Kidney (tissue), 14 donors: ENCODE results near the gene TEP1. TPM values are rescaled to one million over a fixed set of nuclear protein-coding genes. Genes with fewer than 3 reads are reported as not detected.

Source experiments
- DNase-seq, 5 donors: peaks; one replicate each; pipeline ENCODE4 v3.0.0-alpha.2; 2013 to 2020
- FAIRE-seq: peaks from 2 replicates; lab custom pipeline; 2012; peaks lifted over from hg19 to GRCh38; lab: Jason Lieb, UNC
- H3K27ac ChIP-seq, 2 donors: one replicate each; pipeline ENCODE4 v1.7.0; 2013; ENCODE audit warnings: low read depth in 2 of 2, low read length in 2 of 2, inconsistent platforms in 1 of 2
- H3K27me3 ChIP-seq: one replicate; pipeline ENCODE4 v1.7.1; 2013; ENCODE audit warnings: low read length, inconsistent platforms; ENCODE audit not compliant: control insufficient read depth, insufficient read depth
- H3K36me3 ChIP-seq, 3 donors: one replicate each; pipeline versions ENCODE4 v1.7.0 to v1.7.1; 2013; ENCODE audit warnings: low read length in 3 of 3, control low read depth in 1 of 3, inconsistent platforms in 1 of 3; ENCODE audit not compliant: insufficient read depth in 3 of 3, control insufficient read depth in 2 of 3
- H3K4me1 ChIP-seq, 3 donors: one replicate each; pipeline versions ENCODE4 v1.7.0 to v1.7.1; 2013; ENCODE audit warnings: low read length in 3 of 3, inconsistent platforms in 1 of 3, low read depth in 1 of 3; ENCODE audit not compliant: control insufficient read depth in 2 of 3, insufficient read depth in 2 of 3
- H3K4me3 ChIP-seq, 3 donors: one replicate each; pipeline versions ENCODE4 v1.7.0 to v1.8.1; 2013; ENCODE audit warnings: low read length in 3 of 3, control low read depth in 1 of 3, inconsistent platforms in 1 of 3
- H3K9ac ChIP-seq, 3 donors: one replicate each; pipeline versions ENCODE4 v1.7.0 to v1.7.1; 2013; ENCODE audit warnings: low read length in 3 of 3, control low read depth in 1 of 3, inconsistent platforms in 1 of 3
- H3K9me3 ChIP-seq, 3 donors: one replicate each; pipeline versions ENCODE4 v1.7.0 to v1.7.1; 2013; ENCODE audit warnings: low read length in 3 of 3, control low read depth in 1 of 3, inconsistent platforms in 1 of 3; ENCODE audit not compliant: control insufficient read depth in 2 of 3, insufficient read depth in 1 of 3
- intact Hi-C: fragments of 100-400 bp; cut with DNase I; formaldehyde crosslinking; loops from one replicate; pipeline ENCODE4 v1.11.1; 2022
- polyA plus RNA-seq: library from polyadenylated mRNA; stranded (reverse); fragments of 350-450 nt; fragmentation: Illumina TruSeq; extraction: RNeasy Lipid Tissue Mini Kit (QIAGEN cat#74804); gene quantifications from one replicate; pipeline ENCODE4 v1.2.3, GENCODE V29; 2014; ENCODE audit warnings: low read depth, low replicate concordance; ENCODE audit not compliant: insufficient read depth
- total RNA-seq: library from RNA; stranded (reverse); fragmentation: NEBNext Ultra II Directional; extraction: Animal tissue kit (Norgen Biotek cat#: 25700); gene quantifications from one replicate; pipeline ENCODE4 v1.2.1, GENCODE V29; 2021
- TF ChIP-seq, protein P1 (sequence below): IDR thresholded peaks from 3 replicates; pipeline ENCODE4 v1.5.1; 2012; ENCODE audit warnings: mild to moderate bottlenecking, moderate library complexity, borderline replicate concordance; ENCODE audit not compliant: insufficient read depth; ENCODE audit errors: extremely low read depth
- donor health status: control.
- donor health status: control.
- donor health status: control.
- donor health status: control.
- donor health status: control.
- donor health status: DM: yes; HTN: yes; CAD: no.
- donor health status: Normal renal cell carcinoma (clear cell type).

TEP1 gene
- total and polyA plus RNA-seq, 2 donors from 2014 or later, result 11.2 to 45.2 TPM

DNA sequence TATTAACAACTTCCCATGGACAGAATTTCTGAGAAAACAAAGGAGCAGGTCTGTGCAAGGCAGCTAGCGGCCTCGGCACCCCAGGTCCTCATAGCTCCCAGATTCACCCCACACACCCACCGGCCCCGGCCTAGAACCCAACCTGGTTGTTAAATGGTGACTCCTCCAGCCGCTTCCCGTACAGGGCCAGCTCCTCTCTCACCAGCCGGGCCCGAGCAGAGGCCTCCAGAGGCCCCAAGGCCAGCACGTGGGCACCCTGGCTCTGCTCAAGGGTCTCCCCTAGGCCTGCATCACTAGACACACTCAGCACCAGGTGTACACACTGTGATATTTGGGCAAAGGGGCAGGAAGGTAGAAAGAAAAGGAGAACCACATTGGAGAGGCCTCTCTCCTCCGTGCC, 30.3 kb downstream of the TEP1 start:
- no peak for FAIRE-seq

GRCh38 chr14:20382526-20382925, 30.8 kb downstream of the TEP1 start:
- TF ChIP-seq, protein P1, sequence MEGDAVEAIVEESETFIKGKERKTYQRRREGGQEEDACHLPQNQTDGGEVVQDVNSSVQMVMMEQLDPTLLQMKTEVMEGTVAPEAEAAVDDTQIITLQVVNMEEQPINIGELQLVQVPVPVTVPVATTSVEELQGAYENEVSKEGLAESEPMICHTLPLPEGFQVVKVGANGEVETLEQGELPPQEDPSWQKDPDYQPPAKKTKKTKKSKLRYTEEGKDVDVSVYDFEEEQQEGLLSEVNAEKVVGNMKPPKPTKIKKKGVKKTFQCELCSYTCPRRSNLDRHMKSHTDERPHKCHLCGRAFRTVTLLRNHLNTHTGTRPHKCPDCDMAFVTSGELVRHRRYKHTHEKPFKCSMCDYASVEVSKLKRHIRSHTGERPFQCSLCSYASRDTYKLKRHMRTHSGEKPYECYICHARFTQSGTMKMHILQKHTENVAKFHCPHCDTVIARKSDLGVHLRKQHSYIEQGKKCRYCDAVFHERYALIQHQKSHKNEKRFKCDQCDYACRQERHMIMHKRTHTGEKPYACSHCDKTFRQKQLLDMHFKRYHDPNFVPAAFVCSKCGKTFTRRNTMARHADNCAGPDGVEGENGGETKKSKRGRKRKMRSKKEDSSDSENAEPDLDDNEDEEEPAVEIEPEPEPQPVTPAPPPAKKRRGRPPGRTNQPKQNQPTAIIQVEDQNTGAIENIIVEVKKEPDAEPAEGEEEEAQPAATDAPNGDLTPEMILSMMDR, result no peak
- H3K27me3 ChIP-seq, result no peaks in the 10 kb centered on the region
- no peak for FAIRE-seq
- H3K4me1 ChIP-seq, result no peaks in the 10 kb centered on the region
- no peak overlapping the region for H3K9ac ChIP-seq
- H3K4me3 ChIP-seq, result no peak overlapping the region
- intact Hi-C loops, result no loop called here
- H3K36me3 ChIP-seq, result peaks cover 0 to 80% (median 60%) of the 10 kb centered on the region in 3 donors
- H3K27ac ChIP-seq, result no peak overlapping the region
- DNase-seq, result no peak
- H3K9me3 ChIP-seq, result no peaks in the 10 kb centered on the region

More for the DNA sequence above, 30.3 kb downstream of the TEP1 start:
- intact Hi-C loops, result no loop called here
- no peak overlapping the region for H3K4me3 ChIP-seq
- no peaks in the 10 kb centered on the region for H3K4me1 ChIP-seq
- no peak overlapping the region for H3K9ac ChIP-seq
- H3K27me3 ChIP-seq, result no peaks in the 10 kb centered on the region
- no peaks in the 10 kb centered on the region for H3K9me3 ChIP-seq
- TF ChIP-seq, protein P1, result no peak
- H3K36me3 ChIP-seq, result peaks cover 0 to 84% (median 61%) of the 10 kb centered on the region in 3 donors
- no peak overlapping the region for H3K27ac ChIP-seq
- DNase-seq, result no peak

- intact Hi-C loops, result no loop called here
- Histone ChIP-seq H3K4me1 (no peaks in the 10 kb centered on the region), H3K9ac (no peak overlapping the region), H3K9me3 (no peaks in the 10 kb centered on the region), H3K36me3 (peaks cover 0 to 75% (median 59%) of the 10 kb centered on the region in 3 donors), H3K27ac (no peak overlapping the region), H3K27me3 (no peaks in the 10 kb centered on the region), H3K4me3 (no peak overlapping the region)
- TF ChIP-seq, protein P1, result no peak
- FAIRE-seq (no peak), DNase-seq (no peak)
Observed at GRCh38 chr14:20381341-20381740, 32.0 kb downstream of the TEP1 start.

DNA sequence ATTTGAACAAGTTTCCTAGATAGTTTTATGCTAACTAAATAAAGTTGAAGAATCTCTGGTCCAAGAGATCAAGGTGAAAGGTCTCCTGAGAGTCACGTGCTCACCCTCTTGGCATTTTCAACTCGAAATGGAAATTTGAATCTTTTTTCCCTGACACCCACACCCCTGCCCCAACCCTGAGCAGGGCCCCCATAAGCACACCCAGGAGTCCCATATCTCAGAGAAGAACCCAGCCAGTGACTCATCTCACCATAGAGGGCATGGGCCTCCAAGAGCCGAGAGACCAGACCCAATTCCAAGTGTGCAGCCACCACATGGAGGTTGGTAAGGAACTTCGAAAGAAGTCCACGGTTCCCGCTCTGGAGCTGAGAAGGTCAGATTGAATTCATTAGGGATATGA, 32.6 kb downstream of the TEP1 start:
- H3K4me1 ChIP-seq, result no peaks in the 10 kb centered on the region
- intact Hi-C loops, result no loop called here
- peaks cover 0 to 74% (median 57%) of the 10 kb centered on the region in 3 donors for H3K36me3 ChIP-seq
- H3K27ac ChIP-seq, result no peak overlapping the region
- DNase-seq (no peak), FAIRE-seq (no peak)
- H3K9me3 ChIP-seq, result no peaks in the 10 kb centered on the region
- H3K4me3 ChIP-seq, result no peak overlapping the region
- TF ChIP-seq, protein P1, result no peak
- no peak overlapping the region for H3K9ac ChIP-seq
- no peaks in the 10 kb centered on the region for H3K27me3 ChIP-seq
